GM15510 (cell line): ENCODE measurements around the gene ZNF668.

Source experiments
- POLR2A ChIP-seq: IDR thresholded peaks from 3 replicates; pipeline ENCODE4 v1.6.1; 2011; ENCODE audit warnings: borderline replicate concordance; ENCODE audit not compliant: insufficient read length; ENCODE audit errors: extremely low read depth

Gene ZNF668

DNA sequence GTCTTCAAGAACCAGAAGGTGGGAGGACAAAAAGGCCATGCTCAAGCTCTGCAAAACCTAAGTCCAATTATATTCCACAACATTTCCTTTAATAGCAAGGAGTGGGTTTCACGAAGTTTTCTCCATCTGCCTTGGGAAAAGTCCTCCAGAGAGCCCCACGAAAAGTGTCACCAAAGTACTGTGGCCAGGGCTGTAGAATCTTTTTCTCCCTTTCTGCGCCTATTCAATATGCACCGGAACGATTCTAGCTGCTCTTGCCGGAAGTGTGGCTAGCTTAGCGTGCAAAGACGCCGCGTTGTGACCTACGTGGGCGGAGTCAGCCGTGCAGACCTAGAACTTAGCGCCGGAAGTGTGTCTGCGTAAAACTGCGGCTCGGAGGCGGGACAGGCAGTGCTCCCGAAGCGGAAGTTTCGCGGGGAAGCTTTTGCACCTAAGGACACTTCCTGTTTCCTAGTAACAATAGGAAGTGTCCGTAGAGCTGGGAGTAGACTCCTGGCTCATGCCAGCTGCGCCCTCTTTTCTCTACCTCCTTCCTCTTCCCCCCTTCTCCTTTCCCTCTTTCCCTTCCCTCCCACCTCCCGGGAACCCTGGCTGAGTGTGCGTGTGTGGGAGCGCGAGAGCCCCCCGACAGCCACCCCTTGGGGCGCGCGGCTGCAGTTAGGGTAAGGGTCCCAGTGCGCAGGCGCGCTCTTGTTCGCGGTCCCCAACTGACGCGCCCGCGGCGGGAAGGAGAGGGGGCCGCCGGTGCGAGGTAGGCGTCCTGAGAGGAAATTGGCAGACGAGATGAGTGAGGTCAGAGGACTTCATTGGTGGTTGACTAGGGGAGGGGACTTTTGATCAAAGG, at the start of gene ZNF668, which contains the start of gene ZNF646:
Gene ZNF668 (minus strand): TSS at position 271 of the 844 bp plus-strand sequence. CDS start 9,781 bp downstream, outside the sequence.
Gene ZNF646 (plus strand): TSS at position 453 of the 844 bp plus-strand sequence. CDS start 1,903 bp downstream, outside the sequence.
- peak; percentile 86 for TF ChIP-seq POLR2A

DNA sequence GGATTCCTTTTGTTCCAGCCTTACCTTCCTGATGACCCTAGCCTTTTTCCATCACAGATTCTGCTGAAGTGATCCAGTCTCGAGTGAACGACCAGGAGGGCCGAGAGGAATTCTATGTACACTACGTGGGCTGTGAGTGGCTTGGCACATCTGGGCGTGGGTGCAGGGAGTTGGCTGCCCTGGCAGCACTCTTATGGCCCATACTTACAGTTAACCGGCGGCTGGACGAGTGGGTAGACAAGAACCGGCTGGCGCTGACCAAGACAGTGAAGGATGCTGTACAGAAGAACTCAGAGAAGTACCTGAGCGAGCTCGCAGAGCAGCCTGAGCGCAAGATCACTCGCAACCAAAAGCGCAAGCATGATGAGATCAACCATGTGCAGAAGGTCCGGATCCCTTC, 46.1 kb upstream of the ZNF668 start:
- no peak for TF ChIP-seq POLR2A

DNA sequence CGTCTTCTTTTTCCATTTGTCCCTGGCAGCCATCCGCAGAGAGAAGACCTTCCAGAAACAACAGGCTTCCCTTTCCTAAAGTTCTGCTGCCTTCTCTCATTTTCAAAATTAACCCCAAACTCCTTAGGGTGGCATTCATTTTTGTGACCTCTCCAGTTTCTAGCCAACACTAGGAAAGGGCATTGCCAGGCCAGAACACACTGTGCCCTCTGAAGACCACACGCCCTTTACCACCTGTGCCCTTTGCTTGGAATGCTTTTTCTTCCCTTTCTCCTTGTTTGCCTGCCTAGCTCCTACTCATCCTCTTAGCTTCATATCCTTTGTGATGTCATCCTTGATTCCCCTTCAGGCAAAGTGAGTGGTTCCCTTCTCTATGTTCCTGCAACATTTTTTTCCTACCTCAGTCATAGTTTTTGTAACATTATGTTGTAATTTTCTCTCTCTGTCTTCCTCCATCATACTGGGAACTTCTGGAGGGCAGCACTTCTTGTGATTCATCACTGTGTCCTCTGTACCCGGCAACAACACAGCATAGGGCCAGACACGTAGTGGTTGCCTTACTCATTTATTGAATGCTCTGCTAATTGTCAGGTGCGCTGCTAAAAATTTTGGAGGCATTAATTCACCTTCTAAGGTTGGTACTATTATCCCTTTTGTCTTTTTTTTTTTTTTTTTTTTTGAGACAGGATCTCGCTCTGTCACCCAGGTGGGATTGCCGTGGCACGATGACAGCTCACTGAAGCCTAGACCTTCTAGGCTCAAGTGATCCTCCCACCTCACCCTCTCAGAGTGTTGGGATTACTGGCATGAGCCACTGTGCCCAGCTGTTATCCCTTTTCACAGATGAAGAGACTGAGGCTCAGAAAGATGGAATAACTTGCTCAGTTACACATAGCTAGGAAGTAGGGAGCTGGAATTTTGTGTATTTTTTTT, 44.4 kb upstream of the ZNF668 start:
- TF ChIP-seq POLR2A: no peak

DNA sequence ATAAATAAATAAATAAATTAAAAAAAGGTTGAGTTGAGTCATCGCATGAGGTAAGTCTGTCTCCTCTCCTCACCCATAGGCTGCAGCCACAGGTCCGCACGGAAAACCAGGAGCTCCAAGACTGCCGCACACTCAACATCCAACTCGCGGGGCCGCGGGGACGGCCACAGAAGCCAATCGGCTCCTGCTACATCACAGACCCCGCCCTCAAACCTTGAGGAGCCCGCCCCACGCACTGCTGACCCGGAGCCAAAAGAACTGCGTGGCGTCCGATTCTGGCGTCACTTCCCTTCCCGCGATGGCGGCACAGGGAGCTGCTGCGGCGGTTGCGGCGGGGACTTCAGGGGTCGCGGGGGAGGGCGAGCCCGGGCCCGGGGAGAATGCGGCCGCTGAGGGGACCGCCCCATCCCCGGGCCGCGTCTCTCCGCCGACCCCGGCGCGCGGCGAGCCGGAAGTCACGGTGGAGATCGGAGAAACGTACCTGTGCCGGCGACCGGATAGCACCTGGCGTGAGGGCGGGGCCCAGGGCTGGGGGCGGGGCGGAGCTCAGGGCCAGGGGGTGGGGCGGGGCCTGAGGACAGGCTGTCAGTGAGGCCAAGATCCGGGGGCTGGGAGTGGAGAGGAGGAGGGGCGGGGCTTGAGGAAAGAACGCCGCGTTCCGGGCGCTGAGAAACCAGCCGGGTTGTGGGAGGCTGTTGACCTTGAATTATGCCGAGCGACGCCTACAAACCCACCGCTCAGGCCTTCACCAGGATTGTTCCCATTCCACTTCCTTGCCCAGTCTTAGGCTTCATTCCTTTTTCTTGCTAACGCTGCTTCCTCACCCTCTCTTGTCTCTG, 43.6 kb upstream of the ZNF668 start, which contains the start of gene KAT8:
Gene KAT8 (plus strand): TSS at position 281 of the 839 bp plus-strand sequence. CDS start 18 bp downstream, at position 299.
- TF ChIP-seq POLR2A: peak; percentile 88

DNA sequence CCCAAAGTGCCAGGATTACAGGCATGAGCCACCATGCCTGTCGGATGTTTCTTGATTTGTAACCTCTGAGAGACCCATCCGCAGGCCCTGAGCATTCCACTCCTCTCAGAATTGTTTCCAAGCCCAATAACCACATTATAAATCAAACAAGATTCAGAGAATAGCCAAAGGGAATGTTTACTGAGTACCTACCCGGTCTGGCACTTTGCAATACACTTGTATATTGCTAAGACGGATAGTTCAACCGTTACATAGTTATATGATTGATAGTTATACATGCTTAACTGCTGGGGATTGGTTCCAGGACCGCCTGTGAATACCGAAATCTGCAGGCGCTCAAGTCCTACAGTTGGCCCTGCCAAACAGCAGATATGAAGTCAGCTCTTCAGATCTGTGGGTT, 40.4 kb upstream of the ZNF668 start:
- TF ChIP-seq POLR2A: no peak

DNA sequence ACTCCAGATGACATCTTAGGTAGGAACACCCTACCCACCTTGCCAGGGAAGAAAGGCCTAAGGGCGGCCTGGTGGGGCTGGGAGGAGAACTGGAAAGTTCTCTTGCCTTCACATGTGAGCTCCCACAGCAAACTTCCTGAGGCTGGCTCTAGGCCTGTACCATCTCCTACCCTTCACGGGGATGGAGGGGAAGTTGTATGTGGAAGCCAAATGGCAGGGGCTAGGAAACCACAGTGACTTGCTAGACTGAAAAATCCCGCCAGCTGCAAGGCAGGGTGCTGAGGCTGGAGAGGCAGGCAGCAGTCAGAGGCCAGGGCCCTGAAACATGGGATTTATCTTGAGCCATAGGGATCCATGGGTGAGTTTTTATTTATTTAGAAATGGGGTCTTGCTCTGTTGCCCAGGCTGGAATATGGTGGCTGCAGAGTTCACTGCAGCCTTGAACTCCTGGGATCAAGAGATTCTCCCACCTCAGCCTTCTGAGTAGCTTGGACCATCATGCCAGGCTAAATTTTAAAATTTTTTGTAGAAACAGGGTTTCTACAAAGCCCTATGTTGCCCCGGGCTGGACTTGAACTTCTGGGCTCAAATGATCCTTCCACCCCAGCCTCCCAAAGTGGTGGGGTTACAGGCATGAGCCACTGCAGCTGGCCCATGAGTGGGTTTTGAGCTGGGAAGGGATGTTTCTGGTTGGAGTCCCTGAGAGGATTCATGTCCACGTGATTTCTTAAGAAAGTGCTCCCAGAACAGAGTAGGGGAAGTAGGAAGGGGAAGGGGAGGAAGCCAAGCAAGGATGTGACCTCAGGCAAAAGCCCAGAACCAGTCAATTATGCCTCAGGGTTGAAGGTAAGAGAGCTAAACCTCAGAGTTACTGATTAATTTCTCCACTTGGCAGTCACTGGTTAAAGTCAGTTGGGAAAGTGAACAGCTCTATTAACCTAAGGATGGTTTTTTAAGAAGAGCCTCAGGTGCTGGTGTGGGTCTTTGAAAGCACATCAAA, 39.4 kb upstream of the ZNF668 start:
- TF ChIP-seq POLR2A: no peak

DNA sequence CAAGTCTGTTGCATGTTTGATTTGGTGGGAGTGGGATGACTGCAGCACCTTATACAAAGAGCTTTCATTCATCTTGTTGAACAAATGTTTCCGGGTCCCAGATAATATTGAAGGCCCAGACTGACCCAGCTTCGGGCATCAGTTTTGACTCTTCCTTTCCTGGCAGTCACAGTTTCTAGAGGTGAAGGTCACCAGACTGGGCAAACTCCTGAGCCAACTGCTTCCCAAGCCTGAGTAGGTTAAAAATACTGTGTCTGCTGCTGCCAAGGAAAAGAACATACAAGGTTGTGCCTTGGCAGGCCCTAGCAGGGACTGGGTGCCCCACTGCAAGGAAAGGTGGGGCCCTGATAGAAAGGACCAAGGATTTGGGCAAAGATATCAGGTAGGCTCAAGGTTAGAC, 38.7 kb upstream of the ZNF668 start:
- TF ChIP-seq POLR2A: no peak

DNA sequence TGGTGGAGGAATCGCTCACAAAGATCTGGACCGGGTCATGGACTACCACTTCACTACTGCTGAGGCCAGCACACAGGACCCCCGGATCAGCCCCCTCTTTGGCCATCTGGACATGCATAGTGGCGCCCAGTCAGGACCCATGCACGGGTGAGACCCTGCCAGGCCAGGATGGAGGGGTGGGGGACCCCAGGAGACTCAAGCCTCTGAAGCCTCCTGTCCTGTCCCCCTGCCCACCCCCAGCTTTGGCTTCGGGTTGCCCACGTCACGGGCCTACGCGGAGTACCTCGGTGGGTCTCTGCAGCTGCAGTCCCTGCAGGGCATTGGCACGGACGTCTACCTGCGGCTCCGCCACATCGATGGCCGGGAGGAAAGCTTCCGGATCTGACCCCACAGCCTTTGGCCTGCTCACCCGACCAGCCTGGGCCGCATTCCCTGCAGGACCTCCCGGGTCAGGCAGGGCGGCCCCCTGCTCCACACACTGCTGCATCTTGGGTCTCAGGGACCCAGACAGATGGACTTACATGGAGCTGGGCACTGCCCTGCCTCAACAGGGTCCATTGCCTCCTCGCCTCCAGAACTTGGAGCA, 37.9 kb upstream of the ZNF668 start:
- no peak for TF ChIP-seq POLR2A

DNA sequence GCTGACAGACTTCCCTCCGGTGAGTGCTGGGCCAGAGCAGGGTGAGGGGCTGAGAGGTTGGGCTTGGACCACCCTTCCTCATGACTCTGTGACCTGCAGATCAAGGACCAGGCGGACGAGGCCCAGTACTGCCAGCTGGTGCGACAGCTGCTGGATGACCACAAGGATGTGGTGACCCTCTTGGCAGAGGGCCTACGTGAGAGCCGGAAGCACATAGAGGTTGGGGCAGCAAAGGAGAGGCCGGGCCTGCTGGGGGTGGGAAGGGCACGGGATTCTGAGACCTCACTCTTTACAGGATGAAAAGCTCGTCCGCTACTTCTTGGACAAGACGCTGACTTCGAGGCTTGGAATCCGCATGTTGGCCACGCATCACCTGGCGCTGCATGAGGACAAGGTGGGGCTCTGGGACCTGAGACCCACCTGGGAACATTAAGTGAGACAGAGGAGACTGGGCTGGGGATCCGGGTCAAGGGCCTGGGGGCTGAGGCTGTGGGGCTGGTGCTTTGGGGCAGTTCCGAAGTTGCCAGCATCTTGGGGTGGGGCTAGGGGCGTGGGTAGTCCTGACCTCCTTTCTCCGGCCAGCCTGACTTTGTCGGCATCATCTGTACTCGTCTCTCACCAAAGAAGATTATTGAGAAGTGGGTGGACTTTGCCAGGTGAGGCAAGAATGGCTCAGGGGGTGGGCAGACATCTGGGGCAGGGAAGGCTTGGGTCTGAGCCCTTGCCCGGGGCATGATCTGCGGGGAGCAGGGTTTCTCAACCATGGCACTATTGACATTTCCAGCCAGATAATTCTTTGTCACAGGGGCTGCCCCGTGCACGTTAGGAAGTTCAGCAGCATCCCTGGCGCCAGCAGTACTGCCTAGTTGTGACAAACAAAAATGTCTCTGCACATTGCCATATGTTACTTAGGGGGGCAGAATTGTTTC, 36.3 kb upstream of the ZNF668 start:
- TF ChIP-seq POLR2A: no peak

DNA sequence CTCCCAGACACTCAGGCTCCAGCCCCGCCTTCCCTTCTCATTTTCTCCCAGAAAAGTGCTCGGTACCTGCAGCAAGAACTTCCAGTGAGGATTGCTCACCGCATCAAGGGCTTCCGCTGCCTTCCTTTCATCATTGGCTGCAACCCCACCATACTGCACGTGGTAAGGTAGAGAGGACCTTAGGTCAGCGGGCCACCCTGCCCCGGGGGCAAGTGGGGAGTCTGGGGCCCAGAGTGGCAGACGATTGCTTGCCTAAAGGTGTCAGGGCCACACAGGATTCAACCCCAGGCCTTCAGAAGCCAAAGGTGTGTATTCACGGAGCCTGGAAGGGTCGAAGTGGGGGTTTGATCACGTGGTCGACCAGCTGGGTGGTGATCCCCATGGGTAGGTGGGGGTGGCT, 35.6 kb upstream of the ZNF668 start:
- no peak for TF ChIP-seq POLR2A

DNA sequence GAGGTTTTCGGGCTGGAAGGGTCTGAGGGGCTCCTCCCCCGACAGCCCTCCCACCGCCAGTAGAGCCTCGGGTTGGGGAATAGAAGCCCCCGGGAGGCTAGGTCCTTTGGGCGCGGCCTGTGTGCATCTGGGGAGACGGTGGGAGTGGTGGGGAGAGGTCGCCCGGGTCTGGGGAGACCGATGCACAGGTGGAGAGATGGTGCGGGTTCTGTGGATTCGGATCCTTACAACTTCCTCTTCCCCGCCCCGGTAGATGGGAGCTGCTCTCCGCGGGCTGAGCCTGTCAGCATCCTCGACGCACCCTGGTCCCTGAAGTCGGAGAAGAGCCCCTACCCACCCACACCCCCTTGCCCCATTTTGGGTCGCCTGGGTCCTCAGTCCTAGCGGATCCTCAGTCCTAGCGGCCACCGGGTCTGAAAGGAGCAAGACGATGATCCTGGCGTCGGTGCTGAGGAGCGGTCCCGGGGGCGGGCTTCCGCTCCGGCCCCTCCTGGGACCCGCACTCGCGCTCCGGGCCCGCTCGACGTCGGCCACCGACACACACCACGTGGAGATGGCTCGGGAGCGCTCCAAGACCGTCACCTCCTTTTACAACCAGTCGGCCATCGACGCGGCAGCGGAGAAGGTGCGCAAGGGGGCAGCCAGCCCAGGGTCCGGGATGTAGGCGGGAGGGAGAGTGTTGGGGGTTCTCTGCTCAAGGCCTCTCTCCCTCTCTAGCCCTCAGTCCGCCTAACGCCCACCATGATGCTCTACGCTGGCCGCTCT, 34.9 kb upstream of the ZNF668 start:
- TF ChIP-seq POLR2A: no peak
